ENCODE results near the gene OR2A2. TPM values are rescaled to one million over a fixed set of nuclear protein-coding genes. Genes with fewer than 3 reads are reported as not detected.

Gene OR2A2
- total and polyA plus RNA-seq, 10 of the 15 experiments (the other 5 are each of a cell fraction or from before 2014, with no cell fraction given) = not detected

DNA sequence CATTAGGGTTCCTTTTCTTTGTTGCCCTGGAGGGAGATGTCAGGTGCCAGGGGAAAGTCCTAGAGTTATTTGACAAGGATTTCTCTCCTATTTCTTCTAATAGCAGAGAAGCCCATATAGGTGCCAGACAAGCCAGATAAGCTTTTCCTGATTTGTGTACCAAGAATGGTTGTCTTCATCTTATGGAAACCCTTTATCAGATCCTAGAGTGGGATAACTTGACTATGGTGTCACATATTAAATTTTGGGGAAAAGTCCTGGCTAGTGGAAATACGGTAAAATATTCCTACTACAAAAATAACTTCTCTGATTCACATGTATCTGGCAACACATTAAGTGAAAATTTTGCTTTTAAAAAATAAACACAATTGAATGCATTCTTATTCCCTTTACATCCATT is 22.2 kb upstream of the OR2A2 start:
- no peak overlapping the region for H3K9ac ChIP-seq (ENCODE audit: control insufficient read depth, insufficient read depth, low read length)
- no peaks in the 10 kb centered on the region for H3K27me3 ChIP-seq (replicated peaks in 1 of 2; ENCODE audit: control insufficient read depth in 2 of 2, insufficient read depth in 2 of 2, low read length in 1 of 2)
- no peak overlapping the region for H3K4me2 ChIP-seq (ENCODE audit: control insufficient read depth, insufficient read depth)
- in situ Hi-C loops (cut with MboI) = no loop called here
- H4K20me1 ChIP-seq (ENCODE audit: control insufficient read depth, insufficient read depth) = no peaks in the 10 kb centered on the region
- no TSS peak for BruUV-seq (replicated peaks)
- intact Hi-C loops (cut with micrococcal nuclease; ENCODE audit: unreplicated experiment) = no loop called here
- no peak for DNase-seq (ENCODE audit: low read depth, low spot score)
- no peak for ATAC-seq
- H3K4me1 ChIP-seq (ENCODE audit: control insufficient read depth, insufficient read depth, low read length) = no peaks in the 10 kb centered on the region
- POLR2A ChIA-PET = no interaction called here
- no peak for FAIRE-seq
- RAD21 ChIA-PET (ENCODE audit: unreplicated experiment) = no interaction called here
- WGBS (ENCODE audit: insufficient coverage, insufficient replicate concordance, low lambda C conversion rate, missing lambda C conversion rate) = 0% methylated on average over 1 of the region's 1 CpG
- CTCF ChIA-PET = no interaction called here
- no peak overlapping the region for H3K4me3 ChIP-seq
- H2AFZ ChIP-seq (ENCODE audit: control insufficient read depth, low read depth, low read length) = no peak overlapping the region
- H3K27ac ChIP-seq (ENCODE audit: control insufficient read depth, insufficient read depth) = no peak overlapping the region
- no peaks in the 10 kb centered on the region for H3K9me3 ChIP-seq (replicated peaks; ENCODE audit: control insufficient read depth, insufficient read depth, low read length)
- SMC1A ChIA-PET (ENCODE audit: uncharacterized antibody, unreplicated experiment) = interaction anchor here (0.5 kb wide), 1 partner anchor 829 kb away, joined by 3 read pairs; no protein-coding TSS in a partner anchor
- no peaks in the 10 kb centered on the region for H3K36me3 ChIP-seq (ENCODE audit: control insufficient read depth in 2 of 2, insufficient read depth in 2 of 2, low read length in 1 of 2)
- TF ChIP-seq DPF2 (IDR thresholded peaks at IDR 0.05) (no peak), NFYB (IDR thresholded peaks at IDR 0.05; ENCODE audit: insufficient read depth, low read depth, low read length) (no peak), SREBF2 (IDR thresholded peaks at IDR 0.05; ENCODE audit: low read length) (no peak), IKZF1 (conservative IDR thresholded peaks at IDR 0.05) (no peak), IRF4 (IDR thresholded peaks at IDR 0.05; ENCODE audit: low read depth, low read length) (no peak), SPI1 (IDR thresholded peaks at IDR 0.05; ENCODE audit: borderline replicate concordance, insufficient read depth, low read depth, low read length) (no peak), ZSCAN29 (IDR thresholded peaks at IDR 0.05) (no peak), RFX5 (IDR thresholded peaks at IDR 0.05; ENCODE audit: low read depth, low read length) (no peak), NBN (IDR thresholded peaks at IDR 0.05) (no peak), LARP7 (IDR thresholded peaks at IDR 0.05) (no peak), WRNIP1 (IDR thresholded peaks at IDR 0.05; ENCODE audit: borderline replicate concordance, low read depth, low read length) (no peak), POU2F2 (IDR thresholded peaks at IDR 0.05; ENCODE audit: borderline replicate concordance, low read depth, low read length) (no peak), SIX5 (IDR thresholded peaks at IDR 0.05; ENCODE audit: low read depth, low read length, severe bottlenecking) (no peak)
- TF ChIP-seq, protein P1, sequence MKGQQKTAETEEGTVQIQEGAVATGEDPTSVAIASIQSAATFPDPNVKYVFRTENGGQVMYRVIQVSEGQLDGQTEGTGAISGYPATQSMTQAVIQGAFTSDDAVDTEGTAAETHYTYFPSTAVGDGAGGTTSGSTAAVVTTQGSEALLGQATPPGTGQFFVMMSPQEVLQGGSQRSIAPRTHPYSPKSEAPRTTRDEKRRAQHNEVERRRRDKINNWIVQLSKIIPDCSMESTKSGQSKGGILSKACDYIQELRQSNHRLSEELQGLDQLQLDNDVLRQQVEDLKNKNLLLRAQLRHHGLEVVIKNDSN (IDR thresholded peaks at IDR 0.05; ENCODE audit: borderline replicate concordance, extremely low read length, insufficient read depth, low read depth, low read length) = no peak
- TF ChIP-seq, protein P2, sequence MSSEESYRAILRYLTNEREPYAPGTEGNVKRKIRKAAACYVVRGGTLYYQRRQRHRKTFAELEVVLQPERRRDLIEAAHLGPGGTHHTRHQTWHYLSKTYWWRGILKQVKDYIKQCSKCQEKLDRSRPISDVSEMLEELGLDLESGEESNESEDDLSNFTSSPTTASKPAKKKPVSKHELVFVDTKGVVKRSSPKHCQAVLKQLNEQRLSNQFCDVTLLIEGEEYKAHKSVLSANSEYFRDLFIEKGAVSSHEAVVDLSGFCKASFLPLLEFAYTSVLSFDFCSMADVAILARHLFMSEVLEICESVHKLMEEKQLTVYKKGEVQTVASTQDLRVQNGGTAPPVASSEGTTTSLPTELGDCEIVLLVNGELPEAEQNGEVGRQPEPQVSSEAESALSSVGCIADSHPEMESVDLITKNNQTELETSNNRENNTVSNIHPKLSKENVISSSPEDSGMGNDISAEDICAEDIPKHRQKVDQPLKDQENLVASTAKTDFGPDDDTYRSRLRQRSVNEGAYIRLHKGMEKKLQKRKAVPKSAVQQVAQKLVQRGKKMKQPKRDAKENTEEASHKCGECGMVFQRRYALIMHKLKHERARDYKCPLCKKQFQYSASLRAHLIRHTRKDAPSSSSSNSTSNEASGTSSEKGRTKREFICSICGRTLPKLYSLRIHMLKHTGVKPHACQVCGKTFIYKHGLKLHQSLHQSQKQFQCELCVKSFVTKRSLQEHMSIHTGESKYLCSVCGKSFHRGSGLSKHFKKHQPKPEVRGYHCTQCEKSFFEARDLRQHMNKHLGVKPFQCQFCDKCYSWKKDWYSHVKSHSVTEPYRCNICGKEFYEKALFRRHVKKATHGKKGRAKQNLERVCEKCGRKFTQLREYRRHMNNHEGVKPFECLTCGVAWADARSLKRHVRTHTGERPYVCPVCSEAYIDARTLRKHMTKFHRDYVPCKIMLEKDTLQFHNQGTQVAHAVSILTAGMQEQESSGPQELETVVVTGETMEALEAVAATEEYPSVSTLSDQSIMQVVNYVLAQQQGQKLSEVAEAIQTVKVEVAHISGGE (CRISPR knock-in tag; IDR thresholded peaks at IDR 0.05) = no peak
- TF ChIP-seq, protein P3, sequence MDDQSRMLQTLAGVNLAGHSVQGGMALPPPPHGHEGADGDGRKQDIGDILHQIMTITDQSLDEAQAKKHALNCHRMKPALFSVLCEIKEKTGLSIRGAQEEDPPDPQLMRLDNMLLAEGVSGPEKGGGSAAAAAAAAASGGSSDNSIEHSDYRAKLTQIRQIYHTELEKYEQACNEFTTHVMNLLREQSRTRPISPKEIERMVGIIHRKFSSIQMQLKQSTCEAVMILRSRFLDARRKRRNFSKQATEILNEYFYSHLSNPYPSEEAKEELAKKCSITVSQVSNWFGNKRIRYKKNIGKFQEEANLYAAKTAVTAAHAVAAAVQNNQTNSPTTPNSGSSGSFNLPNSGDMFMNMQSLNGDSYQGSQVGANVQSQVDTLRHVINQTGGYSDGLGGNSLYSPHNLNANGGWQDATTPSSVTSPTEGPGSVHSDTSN (IDR thresholded peaks at IDR 0.05; ENCODE audit: insufficient replicate concordance, low read depth, low read length) = no peak
- TF ChIP-seq, protein P4, sequence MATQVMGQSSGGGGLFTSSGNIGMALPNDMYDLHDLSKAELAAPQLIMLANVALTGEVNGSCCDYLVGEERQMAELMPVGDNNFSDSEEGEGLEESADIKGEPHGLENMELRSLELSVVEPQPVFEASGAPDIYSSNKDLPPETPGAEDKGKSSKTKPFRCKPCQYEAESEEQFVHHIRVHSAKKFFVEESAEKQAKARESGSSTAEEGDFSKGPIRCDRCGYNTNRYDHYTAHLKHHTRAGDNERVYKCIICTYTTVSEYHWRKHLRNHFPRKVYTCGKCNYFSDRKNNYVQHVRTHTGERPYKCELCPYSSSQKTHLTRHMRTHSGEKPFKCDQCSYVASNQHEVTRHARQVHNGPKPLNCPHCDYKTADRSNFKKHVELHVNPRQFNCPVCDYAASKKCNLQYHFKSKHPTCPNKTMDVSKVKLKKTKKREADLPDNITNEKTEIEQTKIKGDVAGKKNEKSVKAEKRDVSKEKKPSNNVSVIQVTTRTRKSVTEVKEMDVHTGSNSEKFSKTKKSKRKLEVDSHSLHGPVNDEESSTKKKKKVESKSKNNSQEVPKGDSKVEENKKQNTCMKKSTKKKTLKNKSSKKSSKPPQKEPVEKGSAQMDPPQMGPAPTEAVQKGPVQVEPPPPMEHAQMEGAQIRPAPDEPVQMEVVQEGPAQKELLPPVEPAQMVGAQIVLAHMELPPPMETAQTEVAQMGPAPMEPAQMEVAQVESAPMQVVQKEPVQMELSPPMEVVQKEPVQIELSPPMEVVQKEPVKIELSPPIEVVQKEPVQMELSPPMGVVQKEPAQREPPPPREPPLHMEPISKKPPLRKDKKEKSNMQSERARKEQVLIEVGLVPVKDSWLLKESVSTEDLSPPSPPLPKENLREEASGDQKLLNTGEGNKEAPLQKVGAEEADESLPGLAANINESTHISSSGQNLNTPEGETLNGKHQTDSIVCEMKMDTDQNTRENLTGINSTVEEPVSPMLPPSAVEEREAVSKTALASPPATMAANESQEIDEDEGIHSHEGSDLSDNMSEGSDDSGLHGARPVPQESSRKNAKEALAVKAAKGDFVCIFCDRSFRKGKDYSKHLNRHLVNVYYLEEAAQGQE (IDR thresholded peaks at IDR 0.05; ENCODE audit: low read depth, low read length) = no peak
- H3K79me2 ChIP-seq (ENCODE audit: control insufficient read depth, insufficient read depth, low read length) = no peaks in the 10 kb centered on the region

Measured in GM12878 (cell line).